HCT116 (cell line): ENCODE results near the gene TMEM185B. TPM values are rescaled to one million over a fixed set of nuclear protein-coding genes. Genes with fewer than 3 reads are reported as not detected.

Experiments used
- ATAC-seq: fragments of 200-7000 bp; cut with Tn5 transposase; 2 replicates; pipeline ENCODE4 v1.9.1; 2020; ENCODE audit warnings: mild to moderate bottlenecking, moderate library complexity
- BruUV-seq: library from RNA; stranded (reverse); fragments of 400-500 nt; replicated peaks from 2 replicates; lab custom pipeline; 2021; lab: Mats Ljungman, UMichigan
- CTCF ChIA-PET: fragments of 300-600 bp; sonication (Branson Sonifier 250); formaldehyde crosslinking; loops from one replicate; lab custom pipeline; 2021; ENCODE audit warnings: antibody characterized with exemption; lab: Charles Lee
- POLR2A ChIA-PET: fragments of 300-600, 350-600 bp; sonication (Branson Sonifier 250); formaldehyde crosslinking; loops from one replicate; lab custom pipeline; 2021; ENCODE audit warnings: antibody characterized with exemption; lab: Charles Lee
- RAD21 ChIA-PET, 2 experiments: fragments of 300-600 bp; sonication (Branson Sonifier 250); formaldehyde crosslinking; loops; one replicate each; lab custom pipeline; 2023; ENCODE audit warnings: low total read pairs in 2 of 2; ENCODE audit not compliant: uncharacterized antibody in 2 of 2, unreplicated experiment in 2 of 2, low non-redundant PET in 1 of 2; lab: Charles Lee
- DNase-seq: peaks from one replicate; pipeline ENCODE4 v3.0.0-alpha.2; 2010; ENCODE audit warnings: low read depth, low spot score
- H2AFZ ChIP-seq: fragments of 200-600 bp; shearing (Covaris generic), sonication (generic); 2 replicates; pipeline ENCODE4 v1.6.1; 2017; ENCODE audit warnings: low read depth, mixed run types, mixed read lengths, antibody characterized with exemption, low read length; ENCODE audit not compliant: poor library complexity, severe bottlenecking
- H3K27ac ChIP-seq: 2 replicates; pipeline ENCODE4 v1.5.1; 2012; ENCODE audit warnings: low read depth, low read length
- H3K27me3 ChIP-seq: fragments of 200-600 bp; sonication (generic); 2 replicates; pipeline ENCODE4 v1.6.1; 2016; ENCODE audit warnings: mixed run types, low read length, mixed read lengths; ENCODE audit not compliant: insufficient read depth
- H3K36me3 ChIP-seq, 2 experiments: fragments of 200-500 bp in 1 of 2; fragments of 200-600 bp in 1 of 2; sonication (Bioruptor generic) in 1 of 2; sonication (generic) in 1 of 2; 2 replicates each; pipeline versions ENCODE4 v1.5.1 to v1.6.1; 2014 to 2016; ENCODE audit warnings: low read length in 2 of 2, inconsistent platforms in 1 of 2, mixed read lengths in 1 of 2, mixed run types in 1 of 2; ENCODE audit not compliant: insufficient read depth in 2 of 2, control insufficient read depth in 1 of 2
- H3K4me1 ChIP-seq, 2 experiments: fragments of 200-600 bp in 1 of 2; sonication (generic) in 1 of 2; 2 replicates each; pipeline versions ENCODE4 v1.5.1 to v1.6.1; 2012 to 2017; ENCODE audit warnings: low read length in 2 of 2, inconsistent platforms in 1 of 2, mild to moderate bottlenecking in 1 of 2, mixed read lengths in 1 of 2, mixed run types in 1 of 2, moderate library complexity in 1 of 2; ENCODE audit not compliant: insufficient read depth in 2 of 2, control insufficient read depth in 1 of 2
- H3K4me2 ChIP-seq: fragments of 200-600 bp; sonication (generic); 2 replicates; pipeline ENCODE4 v1.6.1; 2017; ENCODE audit warnings: mixed run types, low read length, mixed read lengths
- H3K4me3 ChIP-seq, 2 experiments: fragments of 200-600 bp in 1 of 2; sonication (generic) in 1 of 2; replicated peaks in 1 of 2; 2 replicates each; pipeline ENCODE4 v1.5.1; 2011 to 2016; ENCODE audit warnings: low read length in 2 of 2, control low read depth in 1 of 2, low read depth in 1 of 2, mild to moderate bottlenecking in 1 of 2, mixed read lengths in 1 of 2, mixed run types in 1 of 2
- H3K79me2 ChIP-seq: fragments of 200-600 bp; sonication (generic); 2 replicates; pipeline ENCODE4 v1.6.1; 2017; ENCODE audit warnings: mild to moderate bottlenecking, mixed run types, low read length, moderate library complexity, mixed read lengths; ENCODE audit not compliant: insufficient read depth
- H3K9ac ChIP-seq: fragments of 200-600 bp; sonication (generic); 2 replicates; pipeline ENCODE4 v1.6.1; 2016; ENCODE audit warnings: low read length, mixed read lengths
- H3K9me2 ChIP-seq: fragments of 200-600 bp; sonication (generic), shearing (Covaris generic); 2 replicates; pipeline ENCODE4 v1.6.1; 2017; ENCODE audit warnings: mixed run types, mild to moderate bottlenecking, moderate library complexity; ENCODE audit not compliant: insufficient read depth
- H3K9me3 ChIP-seq, 2 experiments: fragments of 200-500 bp in 1 of 2; fragments of 200-600 bp in 1 of 2; sonication (Bioruptor generic) in 1 of 2; sonication (generic) in 1 of 2; 2 replicates each; pipeline ENCODE4 v1.6.1; 2014 to 2017; ENCODE audit warnings: low read length in 2 of 2, mixed read lengths in 2 of 2, inconsistent platforms in 1 of 2, low read depth in 1 of 2, mild to moderate bottlenecking in 1 of 2, mixed run types in 1 of 2, moderate library complexity in 1 of 2; ENCODE audit not compliant: control insufficient read depth in 1 of 2, insufficient read depth in 1 of 2
- H4K20me1 ChIP-seq: fragments of 200-600 bp; sonication (generic), shearing (Covaris generic); 2 replicates; pipeline ENCODE4 v1.6.1; 2017; ENCODE audit warnings: mixed run types, mild to moderate bottlenecking, moderate library complexity; ENCODE audit not compliant: insufficient read depth
- CTCF ChIP-seq, 3 experiments: fragments of 200-600 bp in 1 of 3; sonication (generic) in 1 of 3; IDR thresholded peaks in 2 of 3; conservative IDR thresholded peaks in 1 of 3; 2 replicates each; pipeline ENCODE4 v1.5.1; 2012 to 2017; ENCODE audit warnings: low read depth in 2 of 3, low read length in 2 of 3, antibody characterized with exemption in 1 of 3, borderline replicate concordance in 1 of 3, control low read depth in 1 of 3, mild to moderate bottlenecking in 1 of 3, mixed read lengths in 1 of 3, mixed run types in 1 of 3, moderate library complexity in 1 of 3; ENCODE audit not compliant: insufficient read depth in 1 of 3
- RAD21 ChIP-seq: IDR thresholded peaks from 2 replicates; pipeline ENCODE4 v1.6.1; 2012; ENCODE audit warnings: low read depth, mild to moderate bottlenecking
- YY1 ChIP-seq: IDR thresholded peaks from 2 replicates; pipeline ENCODE4 v1.6.1; 2011; ENCODE audit warnings: low read length, low read depth, moderate library complexity, mild to moderate bottlenecking; ENCODE audit not compliant: insufficient replicate concordance; ENCODE audit errors: extremely low read depth
- intact Hi-C: fragments of 100-400 bp; cut with micrococcal nuclease; formaldehyde crosslinking; loops from 2 replicates; pipeline ENCODE4 v1.10.0; 2022
- total RNA-seq: library from RNA; stranded (reverse); gene quantifications from one replicate; pipeline ENCODE4 v1.2.1, GENCODE V29; 2021; ENCODE audit not compliant: unreplicated experiment

Gene TMEM185B
- total RNA-seq, 1 experiment from 2014 or later = 27.1 TPM

- H4K20me1 ChIP-seq = no peaks in the 10 kb centered on the region
- DNase-seq = peak; percentile 28
- ChIA-PET RAD21 (interaction anchor here (0.6 to 1.5 kb wide), 6 partner anchors 67 to 678 kb away, joined by 3 to 4 read pairs (median 3); no protein-coding TSS in a partner anchor), POLR2A (no interaction called here), CTCF (interaction anchor here (0.7 to 3.2 kb wide), 19 partner anchors 9 to 698 kb away, joined by 3 to 26 read pairs (median 4); partner anchors contain the start of gene RALB)
- H3K4me2 ChIP-seq = no peak overlapping the region
- H3K4me1 ChIP-seq = no peaks in the 10 kb centered on the region
- ATAC-seq = peak; percentile 69; the same call in 1 of the 2 replicates
- peaks cover 3 to 8% of the 10 kb centered on the region in 2 experiments; a peak in 1 of 4 replicates for H3K36me3 ChIP-seq
- intact Hi-C loops = loop anchor here (1.0 to 5.0 kb wide), 4 partner anchors 66 to 534 kb away; no protein-coding TSS in a partner anchor
- no peaks in the 10 kb centered on the region for H3K9me2 ChIP-seq
- peaks cover under 1% of the 10 kb centered on the region; the same call in 1 of the 2 replicates for H3K79me2 ChIP-seq
- no peak overlapping the region for H3K27ac ChIP-seq
- BruUV-seq = no TSS peak
- H3K27me3 ChIP-seq = no peaks in the 10 kb centered on the region
- H3K9ac ChIP-seq = no peak overlapping the region
- TF ChIP-seq CTCF (IDR thresholded peaks at IDR 0.05 in 2 of 3, conservative IDR thresholded peaks at IDR 0.05 in 1 of 3; ENCODE audit: borderline replicate concordance in 1 of 3, insufficient read depth in 1 of 3, low read depth in 2 of 3, low read length in 2 of 3) = peak; percentile 63 to 78 (median 72); a peak in 5 of 6 replicates
- TF ChIP-seq RAD21 = peak; percentile 81
- TF ChIP-seq YY1 = no peak
- H3K4me3 ChIP-seq = no peak overlapping the region
- no peak overlapping the region for H2AFZ ChIP-seq
- no peaks in the 10 kb centered on the region for H3K9me3 ChIP-seq
Observed at GRCh38 chr2:120174963-120175581, 48.1 kb downstream of the TMEM185B start.

Other genes with a start within 250 kb of the TMEM185B start
- 14.7 TPM for gene EPB41L5, start 210.3 kb downstream of the TMEM185B start, total RNA-seq
- gene RALB, start 29.5 kb upstream of the TMEM185B start, total RNA-seq = 42.8 TPM
- gene INHBB, start 122.7 kb upstream of the TMEM185B start, total RNA-seq = 0.27 TPM